ENCODE measurements around the gene C10orf71.

DNA sequence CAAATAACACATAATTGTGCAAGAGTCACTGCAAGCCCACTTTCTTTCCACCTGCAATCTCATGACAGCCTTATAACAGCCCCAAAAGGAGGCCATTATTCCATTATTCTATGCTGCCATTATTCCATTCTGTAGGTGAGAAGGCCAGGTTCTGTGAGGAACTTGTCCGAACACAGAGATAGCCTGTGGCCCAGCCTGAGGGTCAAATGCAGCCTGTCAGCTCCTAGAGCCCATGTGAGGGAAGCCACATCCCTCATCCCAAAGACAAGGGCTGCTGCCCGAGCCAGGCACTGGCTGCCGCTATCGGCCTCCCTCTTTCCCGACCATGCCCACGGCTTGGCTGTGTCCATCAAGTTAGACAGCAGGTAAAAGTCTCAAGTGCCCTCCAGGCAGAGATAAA lies 24.1 kb upstream of the C10orf71 start:
- TF ChIP-seq, protein P1, sequence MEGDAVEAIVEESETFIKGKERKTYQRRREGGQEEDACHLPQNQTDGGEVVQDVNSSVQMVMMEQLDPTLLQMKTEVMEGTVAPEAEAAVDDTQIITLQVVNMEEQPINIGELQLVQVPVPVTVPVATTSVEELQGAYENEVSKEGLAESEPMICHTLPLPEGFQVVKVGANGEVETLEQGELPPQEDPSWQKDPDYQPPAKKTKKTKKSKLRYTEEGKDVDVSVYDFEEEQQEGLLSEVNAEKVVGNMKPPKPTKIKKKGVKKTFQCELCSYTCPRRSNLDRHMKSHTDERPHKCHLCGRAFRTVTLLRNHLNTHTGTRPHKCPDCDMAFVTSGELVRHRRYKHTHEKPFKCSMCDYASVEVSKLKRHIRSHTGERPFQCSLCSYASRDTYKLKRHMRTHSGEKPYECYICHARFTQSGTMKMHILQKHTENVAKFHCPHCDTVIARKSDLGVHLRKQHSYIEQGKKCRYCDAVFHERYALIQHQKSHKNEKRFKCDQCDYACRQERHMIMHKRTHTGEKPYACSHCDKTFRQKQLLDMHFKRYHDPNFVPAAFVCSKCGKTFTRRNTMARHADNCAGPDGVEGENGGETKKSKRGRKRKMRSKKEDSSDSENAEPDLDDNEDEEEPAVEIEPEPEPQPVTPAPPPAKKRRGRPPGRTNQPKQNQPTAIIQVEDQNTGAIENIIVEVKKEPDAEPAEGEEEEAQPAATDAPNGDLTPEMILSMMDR (IDR thresholded peaks at IDR 0.05; ENCODE audit: poor library complexity): no peak
- TF ChIP-seq EZH2 (IDR thresholded peaks at IDR 0.05; ENCODE audit: borderline replicate concordance) (no peak), EZH2phosphoT487 (IDR thresholded peaks at IDR 0.05; ENCODE audit: low read depth, severe bottlenecking, unreplicated experiment) (no peak)
